Measurements from ENCODE around the gene PPM1B. TPM values are rescaled to one million over a fixed set of nuclear protein-coding genes. Genes with fewer than 3 reads are reported as not detected.
A peak's percentile ranks its signal among the peaks of the same experiment; 100 is the strongest.

The PPM1B gene
- total and polyA plus RNA-seq, 2 of the 13 experiments (the other 11 are each of a cell fraction or from before 2014, with no cell fraction given) = 24.4 to 25.0 TPM

- TF ChIP-seq ELF1 (CRISPR knock-in tag; IDR thresholded peaks at IDR 0.05) (peak; percentile 28; the same call in 1 of the 2 replicates), PHF5A (CRISPR knock-in tag; IDR thresholded peaks at IDR 0.05; ENCODE audit: low read depth, unreplicated experiment) (no peak), PCBP1 (IDR thresholded peaks at IDR 0.05; ENCODE audit: borderline replicate concordance, low read depth, low read length) (0 out of 2 replicates have a peak, but pooled peaks have one; percentile 22), ZNF205 (CRISPR knock-in tag; IDR thresholded peaks at IDR 0.05) (peak; percentile 68; the same call in 1 of the 2 replicates), ZBTB33 (CRISPR knock-in tag; IDR thresholded peaks at IDR 0.05) (0 out of 2 replicates have a peak, but pooled peaks have one; percentile 30), ZNF644 (CRISPR knock-in tag; IDR thresholded peaks at IDR 0.05; ENCODE audit: low read depth) (no peak), ZNF331 (CRISPR knock-in tag; IDR thresholded peaks at IDR 0.05) (peak; percentile 37; the same call in 1 of the 2 replicates), NFKB2 (CRISPR knock-in tag; IDR thresholded peaks at IDR 0.05; ENCODE audit: borderline replicate concordance) (peak; percentile 48; the same call in 1 of the 2 replicates), GATAD2A (CRISPR knock-in tag; IDR thresholded peaks at IDR 0.05) (peak; percentile 15; the same call in 1 of the 2 replicates), CAMTA2 (CRISPR knock-in tag; IDR thresholded peaks at IDR 0.05; ENCODE audit: borderline replicate concordance) (no peak; the same call in 1 of the 2 replicates), ATRX (CRISPR knock-in tag; IDR thresholded peaks at IDR 0.05; ENCODE audit: borderline replicate concordance) (0 out of 2 replicates have a peak, but pooled peaks have one; percentile 43), JARID2 (CRISPR knock-in tag; IDR thresholded peaks at IDR 0.05; ENCODE audit: insufficient replicate concordance) (peak; percentile 63), ZNF747 (CRISPR knock-in tag; IDR thresholded peaks at IDR 0.05; ENCODE audit: borderline replicate concordance) (0 out of 2 replicates have a peak, but pooled peaks have one; percentile 57), ZKSCAN5 (CRISPR knock-in tag; IDR thresholded peaks at IDR 0.05) (no peak), PAWR (CRISPR knock-in tag; IDR thresholded peaks at IDR 0.05; ENCODE audit: borderline replicate concordance) (no peak), ZGPAT (CRISPR knock-in tag; IDR thresholded peaks at IDR 0.05) (peak; percentile 26; the same call in 1 of the 2 replicates), FOXO1 (CRISPR knock-in tag; IDR thresholded peaks at IDR 0.05) (peak; percentile 63; the same call in 1 of the 2 replicates), ZSCAN21 (CRISPR knock-in tag; IDR thresholded peaks at IDR 0.05; ENCODE audit: borderline replicate concordance) (0 out of 2 replicates have a peak, but pooled peaks have one; percentile 49), ZMYM4 (CRISPR knock-in tag; IDR thresholded peaks at IDR 0.05) (no peak), TCF12 (IDR thresholded peaks at IDR 0.05) (no peak), TCF12 (CRISPR knock-in tag; IDR thresholded peaks at IDR 0.05) (peak; percentile 70; the same call in 1 of the 2 replicates), ZBED4 (CRISPR knock-in tag; IDR thresholded peaks at IDR 0.05; ENCODE audit: borderline replicate concordance) (peak; percentile 41; the same call in 1 of the 2 replicates), ARHGAP35 (CRISPR knock-in tag; IDR thresholded peaks at IDR 0.05; ENCODE audit: borderline replicate concordance) (no peak), TBX2 (CRISPR knock-in tag; IDR thresholded peaks at IDR 0.05; ENCODE audit: borderline replicate concordance) (peak; percentile 73)
These were observed at the start of gene PPM1B (continued) for GRCh38 chr2:44168681-44169154.
